GM13977 (cell line): ENCODE results near the gene SNAI3.
A peak's percentile ranks its signal among the peaks of the same experiment; 100 is the strongest.

Source experiments
- DNase-seq: peaks from one replicate; pipeline ENCODE4 v3.0.0; 2012; ENCODE audit warnings: low spot score
- CTCF ChIP-seq: IDR thresholded peaks from 2 replicates; pipeline ENCODE4 v1.5.1; 2012; ENCODE audit warnings: mild to moderate bottlenecking, control low read depth; ENCODE audit not compliant: insufficient read depth; ENCODE audit errors: extremely low read depth, missing control alignments
- in situ Hi-C: fragments of 300-500 bp; cut with MboI; formaldehyde crosslinking; loops from one replicate; pipeline ENCODE4 v1.12.0; 2022; ENCODE audit warnings: low sequenced_read_pairs, low pct_unique_long_range_greater_than_20kb, mixed read lengths, inconsistent platforms; ENCODE audit not compliant: unreplicated experiment

Gene SNAI3

GRCh38 chr16:88705076-88705684 is 18.9 kb upstream of the SNAI3 start:
- DNase-seq: no peak
- no peak for TF ChIP-seq CTCF
- in situ Hi-C loops: no loop called here

- DNase-seq: no peak
- no peak for TF ChIP-seq CTCF
- in situ Hi-C loops: no loop called here
Observed at GRCh38 chr16:88703486-88704309, 17.4 kb upstream of the SNAI3 start.

GRCh38 chr16:88702371-88703210 is 16.3 kb upstream of the SNAI3 start:
- no peak for DNase-seq
- in situ Hi-C loops: no loop called here
- TF ChIP-seq CTCF: no peak

- no peak for DNase-seq
- in situ Hi-C loops: no loop called here
- no peak for TF ChIP-seq CTCF
Observed at GRCh38 chr16:88701581-88702370, 15.5 kb upstream of the SNAI3 start.

- peak; percentile 93 for DNase-seq
- TF ChIP-seq CTCF: no peak
- in situ Hi-C loops: no loop called here
Observed at GRCh38 chr16:88700636-88701482, 14.6 kb upstream of the SNAI3 start.

GRCh38 chr16:88700322-88700635 is 14.0 kb upstream of the SNAI3 start:
- no peak for DNase-seq
- in situ Hi-C loops: no loop called here
- TF ChIP-seq CTCF: no peak
